H1 (cell line): ENCODE measurements around the gene APOM.

Source experiments
- BRCA1 ChIP-seq: IDR thresholded peaks from 2 replicates; pipeline ENCODE4 v1.6.1; 2012; ENCODE audit warnings: low read depth, low read length, improper control_type of control experiment
- POLR2AphosphoS5 ChIP-seq: IDR thresholded peaks from 2 replicates; pipeline ENCODE4 v1.6.1; 2011; ENCODE audit warnings: low read depth, low read length
- SIN3A ChIP-seq, 2 experiments: IDR thresholded peaks in 1 of 2; conservative IDR thresholded peaks in 1 of 2; 2 replicates each; pipeline ENCODE4 v1.6.1; 2011 to 2012; ENCODE audit warnings: low read length in 2 of 2, improper control_type of control experiment in 1 of 2, low read depth in 1 of 2, mild to moderate bottlenecking in 1 of 2

GRCh38 chr6:31610968-31611367 is 44.7 kb upstream of the APOM start:
- TF ChIP-seq SIN3A (conservative IDR thresholded peaks at IDR 0.05 in 1 of 2, IDR thresholded peaks at IDR 0.05 in 1 of 2; ENCODE audit: low read depth in 1 of 2, low read length in 2 of 2) (no peak), BRCA1 (no peak), POLR2AphosphoS5 (no peak)
